AG10803 (cell line): ENCODE measurements around the gene ANKS1B.
A peak's percentile ranks its signal among the peaks of the same experiment; 100 is the strongest.

Experiments
- DNase-seq: peaks from one replicate; pipeline ENCODE4 v3.0.0; 2010; ENCODE audit warnings: low read depth
- H3K4me3 ChIP-seq: 2 replicates; pipeline ENCODE4 v1.5.1; 2011; ENCODE audit warnings: mild to moderate bottlenecking, low read length, control low read depth
- CTCF ChIP-seq: conservative IDR thresholded peaks from 2 replicates; pipeline ENCODE4 v1.5.1; 2011; ENCODE audit warnings: mild to moderate bottlenecking, low read length, control low read depth, inconsistent platforms

ANKS1B gene

GRCh38 chr12:99479149-99479548, 505.6 kb downstream of the ANKS1B start:
- no peak for TF ChIP-seq CTCF
- H3K4me3 ChIP-seq = no peak overlapping the region
- no peak for DNase-seq

- DNase-seq = no peak
- no peak for TF ChIP-seq CTCF
- no peak overlapping the region for H3K4me3 ChIP-seq
Measured at GRCh38 chr12:99476956-99477355, 507.8 kb downstream of the ANKS1B start.

GRCh38 chr12:99455350-99456035, 529.2 kb downstream of the ANKS1B start:
- TF ChIP-seq CTCF = no peak
- DNase-seq = peak; percentile 61
- H3K4me3 ChIP-seq = no peak overlapping the region

- no peak overlapping the region for H3K4me3 ChIP-seq
- no peak for TF ChIP-seq CTCF
- no peak for DNase-seq
Measured at GRCh38 chr12:99454539-99455172, 530.1 kb downstream of the ANKS1B start.

- no peak overlapping the region for H3K4me3 ChIP-seq
- peak; percentile 11 for DNase-seq
- no peak for TF ChIP-seq CTCF
Measured at GRCh38 chr12:99453836-99454538, 530.7 kb downstream of the ANKS1B start.

- no peak for TF ChIP-seq CTCF
- DNase-seq = no peak
- no peak overlapping the region for H3K4me3 ChIP-seq
Measured at GRCh38 chr12:99450036-99450630, 534.6 kb downstream of the ANKS1B start.
